ENCODE results near the gene NAPB.

The NAPB gene

GRCh38 chr20:23445596-23446217 lies 24.4 kb upstream of the NAPB start:
- DNase-seq = no peak
- no peaks in the 10 kb centered on the region for H3K9me3 Mint-ChIP-seq
- no peak overlapping the region for H3K4me3 Mint-ChIP-seq
- peak overlapping the region in 1 of 2 donors; percentile 61 for H3K27ac Mint-ChIP-seq
- peaks cover 9% of the 10 kb centered on the region for H3K4me1 Mint-ChIP-seq
- no peak for ATAC-seq
- no peaks in the 10 kb centered on the region for H3K27me3 Mint-ChIP-seq

GRCh38 chr20:23444859-23445258 lies 23.6 kb upstream of the NAPB start:
- DNase-seq (no peak), ATAC-seq (no peak)
- Mint-ChIP-seq H3K9me3 (no peaks in the 10 kb centered on the region), H3K27me3 (no peaks in the 10 kb centered on the region), H3K4me1 (peaks cover 9% of the 10 kb centered on the region), H3K27ac (no peak overlapping the region), H3K4me3 (no peak overlapping the region)

GRCh38 chr20:23442436-23442835 lies 21.1 kb upstream of the NAPB start:
- no peaks in the 10 kb centered on the region for H3K9me3 Mint-ChIP-seq
- no peak overlapping the region for H3K4me3 Mint-ChIP-seq
- no peak overlapping the region for H3K27ac Mint-ChIP-seq
- ATAC-seq (no peak), DNase-seq (no peak)
- no peaks in the 10 kb centered on the region for H3K27me3 Mint-ChIP-seq
- no peaks in the 10 kb centered on the region for H3K4me1 Mint-ChIP-seq

- no peaks in the 10 kb centered on the region for H3K4me1 Mint-ChIP-seq
- H3K9me3 Mint-ChIP-seq = no peaks in the 10 kb centered on the region
- H3K27ac Mint-ChIP-seq = no peak overlapping the region
- DNase-seq (peak; percentile 62 to 66), ATAC-seq (peak; percentile 79)
- no peaks in the 10 kb centered on the region for H3K27me3 Mint-ChIP-seq
- no peak overlapping the region for H3K4me3 Mint-ChIP-seq
Measured at GRCh38 chr20:23441850-23442313, 20.6 kb upstream of the NAPB start.

- Mint-ChIP-seq H3K27ac (peak overlapping the region in 1 of 2 donors; percentile 6), H3K9me3 (no peaks in the 10 kb centered on the region), H3K4me3 (no peak overlapping the region), H3K4me1 (no peaks in the 10 kb centered on the region), H3K27me3 (no peaks in the 10 kb centered on the region)
- ATAC-seq (no peak), DNase-seq (no peak)
Measured at GRCh38 chr20:23440004-23440403, 18.7 kb upstream of the NAPB start.

GRCh38 chr20:23438661-23439060 lies 17.4 kb upstream of the NAPB start:
- Mint-ChIP-seq H3K27me3 (no peaks in the 10 kb centered on the region), H3K4me3 (no peak overlapping the region), H3K27ac (no peak overlapping the region), H3K9me3 (no peaks in the 10 kb centered on the region), H3K4me1 (no peaks in the 10 kb centered on the region)
- DNase-seq (no peak), ATAC-seq (no peak)

GRCh38 chr20:23437126-23437899 lies 16.0 kb upstream of the NAPB start:
- Mint-ChIP-seq H3K9me3 (no peaks in the 10 kb centered on the region), H3K27me3 (no peaks in the 10 kb centered on the region), H3K27ac (no peak overlapping the region), H3K4me1 (no peaks in the 10 kb centered on the region), H3K4me3 (no peak overlapping the region)
- ATAC-seq = no peak
- DNase-seq = no peak

- Mint-ChIP-seq H3K4me1 (no peaks in the 10 kb centered on the region), H3K9me3 (no peaks in the 10 kb centered on the region), H3K4me3 (no peak overlapping the region), H3K27ac (no peak overlapping the region), H3K27me3 (no peaks in the 10 kb centered on the region)
- no peak for DNase-seq
- ATAC-seq = no peak
Measured at GRCh38 chr20:23436681-23437080, 15.4 kb upstream of the NAPB start.

GRCh38 chr20:23435626-23436539 lies 14.6 kb upstream of the NAPB start:
- no peaks in the 10 kb centered on the region for H3K4me1 Mint-ChIP-seq
- H3K4me3 Mint-ChIP-seq = no peak overlapping the region
- H3K9me3 Mint-ChIP-seq = no peaks in the 10 kb centered on the region
- no peaks in the 10 kb centered on the region for H3K27me3 Mint-ChIP-seq
- H3K27ac Mint-ChIP-seq = peak overlapping the region in 1 of 2 donors; percentile 59
- no peak for ATAC-seq
- DNase-seq = no peak

- no peak overlapping the region for H3K27ac Mint-ChIP-seq
- H3K4me1 Mint-ChIP-seq = no peaks in the 10 kb centered on the region
- no peak overlapping the region for H3K4me3 Mint-ChIP-seq
- ATAC-seq (no peak), DNase-seq (no peak)
- no peaks in the 10 kb centered on the region for H3K9me3 Mint-ChIP-seq
- no peaks in the 10 kb centered on the region for H3K27me3 Mint-ChIP-seq
Measured at GRCh38 chr20:23434521-23435313, 13.4 kb upstream of the NAPB start.

- Mint-ChIP-seq H3K9me3 (no peaks in the 10 kb centered on the region), H3K27me3 (no peaks in the 10 kb centered on the region), H3K4me3 (no peak overlapping the region), H3K27ac (no peak overlapping the region), H3K4me1 (no peaks in the 10 kb centered on the region)
- no peak for ATAC-seq
- no peak for DNase-seq
Measured at GRCh38 chr20:23433628-23434027, 12.3 kb upstream of the NAPB start.

- H3K9me3 Mint-ChIP-seq = no peaks in the 10 kb centered on the region
- H3K27ac Mint-ChIP-seq = no peak overlapping the region
- H3K4me3 Mint-ChIP-seq = no peak overlapping the region
- H3K27me3 Mint-ChIP-seq = no peaks in the 10 kb centered on the region
- peaks cover 10% of the 10 kb centered on the region for H3K4me1 Mint-ChIP-seq
- DNase-seq (no peak), ATAC-seq (no peak)
Measured at GRCh38 chr20:23425129-23425528, 3.8 kb upstream of the NAPB start.

- Mint-ChIP-seq H3K27ac (peak overlapping the region; percentile 92 to 97), H3K4me3 (peak overlapping the region; percentile 97 to 98), H3K27me3 (no peaks in the 10 kb centered on the region), H3K4me1 (peaks cover 48% of the 10 kb centered on the region), H3K9me3 (no peaks in the 10 kb centered on the region)
- ATAC-seq = peak; percentile 54
- DNase-seq = peak; percentile 44 to 48
Measured at GRCh38 chr20:23419995-23420901, 1.0 kb downstream of the NAPB start.

- H3K27ac Mint-ChIP-seq = peak overlapping the region in 1 of 2 donors; percentile 19
- peak overlapping the region; percentile 97 to 98 for H3K4me3 Mint-ChIP-seq
- ATAC-seq (no peak), DNase-seq (no peak)
- peaks cover 48% of the 10 kb centered on the region for H3K4me1 Mint-ChIP-seq
- H3K9me3 Mint-ChIP-seq = no peaks in the 10 kb centered on the region
- no peaks in the 10 kb centered on the region for H3K27me3 Mint-ChIP-seq
Measured at GRCh38 chr20:23419657-23419994, 1.7 kb downstream of the NAPB start.

Data from stimulated activated naive CD8-positive, alpha-beta T cell treated with anti-CD3 and anti-CD28 coated beads, Interleukin-15, amount 100 ng/mL, for 72 hours (primary cell).